ENCODE measurements around the gene SH3D19. TPM values are rescaled to one million over a fixed set of nuclear protein-coding genes. Genes with fewer than 3 reads are reported as not detected.
"Not testable (repeated sequence)": the region's sequence is repeated elsewhere in the genome, so short reads cannot be mapped to it uniquely, and the experiment has no call there.

Gene SH3D19
- polyA plus RNA-seq, 1 donor from 2014 or later: 0.10 TPM

DNA sequence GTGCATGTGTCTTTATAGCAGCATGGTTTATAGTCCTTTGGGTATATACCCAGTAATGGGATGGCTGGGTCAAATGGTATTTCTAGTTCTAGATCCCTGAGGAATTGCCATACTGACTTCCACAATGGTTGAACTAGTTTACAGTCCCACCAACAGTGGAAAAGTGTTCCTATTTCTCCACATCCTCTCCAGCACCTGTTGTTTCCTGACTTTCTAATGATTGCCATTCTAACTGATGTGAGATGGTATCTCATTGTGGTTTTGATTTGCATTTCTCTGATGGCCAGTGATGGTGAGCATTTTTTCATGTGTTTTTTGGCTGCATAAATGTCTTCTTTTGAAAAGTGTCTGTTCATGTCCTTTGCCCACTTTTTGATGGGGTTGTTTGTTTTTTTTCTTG lies 56.5 kb downstream of the SH3D19 start:
- not testable (repeated sequence) for H3K27me3 Mint-ChIP-seq, H3K9me3 Mint-ChIP-seq, H3K4me3 Mint-ChIP-seq, H3K27ac Mint-ChIP-seq, H3K4me1 Mint-ChIP-seq, H3K36me3 Mint-ChIP-seq

DNA sequence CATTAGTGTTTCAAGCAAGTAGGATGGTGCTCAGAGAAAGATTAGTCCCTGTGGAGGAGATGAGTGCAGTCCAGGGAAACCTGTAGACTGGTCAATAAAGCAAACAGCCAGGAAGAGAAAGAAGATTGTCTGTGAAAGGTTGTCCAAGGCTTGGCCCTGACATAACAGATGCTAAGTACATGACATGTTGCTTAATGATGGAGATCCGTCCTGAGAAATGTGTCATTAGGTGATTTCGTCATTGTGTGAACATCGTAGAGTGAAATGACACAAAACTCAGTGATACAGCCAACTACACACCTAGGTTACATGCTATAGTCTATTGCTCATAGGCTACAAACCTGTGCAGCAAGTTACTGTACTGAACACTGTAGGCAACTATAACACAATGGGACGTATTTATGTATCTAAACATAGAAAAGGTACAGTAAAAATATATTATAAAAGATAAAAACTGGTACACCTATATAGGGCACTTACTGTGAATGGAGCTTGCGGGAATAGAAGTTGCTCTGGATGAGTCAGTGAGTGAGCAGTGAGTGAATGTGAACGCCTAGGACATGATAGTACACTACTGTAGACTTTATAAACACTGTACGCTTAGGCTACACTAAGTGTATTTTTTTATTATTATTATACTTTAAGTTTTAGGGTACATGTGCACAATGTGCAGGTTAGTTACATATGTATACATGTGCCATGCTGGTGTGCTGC lies 57.4 kb downstream of the SH3D19 start:
- peaks cover 0 to 2% (median 0%) of the 10 kb centered on the region in 3 donors for H3K9me3 Mint-ChIP-seq
- H3K4me1 Mint-ChIP-seq: no peaks in the 10 kb centered on the region
- H3K27me3 Mint-ChIP-seq: peaks cover 3% of the 10 kb centered on the region
- no peak overlapping the region for H3K27ac Mint-ChIP-seq
- no peak overlapping the region for H3K4me3 Mint-ChIP-seq
- H3K36me3 Mint-ChIP-seq: no peaks in the 10 kb centered on the region

DNA sequence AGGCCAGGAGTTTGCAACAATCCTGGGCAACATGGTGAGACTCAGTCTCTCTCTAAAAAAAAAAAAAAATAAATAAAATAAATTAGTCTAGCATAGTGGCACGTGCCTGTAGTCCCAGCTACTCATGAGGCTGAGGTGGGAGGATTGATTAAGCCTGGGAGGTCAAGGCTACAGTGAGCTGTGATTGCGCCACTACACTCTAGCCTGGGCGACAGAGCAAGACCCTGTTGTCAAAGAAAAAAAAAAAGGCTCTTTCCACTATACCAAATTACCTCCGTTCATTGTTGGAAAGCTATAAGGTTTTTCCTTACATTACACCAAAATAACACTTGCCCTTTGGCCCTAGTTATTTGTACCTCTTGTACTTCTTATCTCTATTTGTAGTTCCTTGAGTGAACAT lies 58.3 kb downstream of the SH3D19 start:
- Mint-ChIP-seq H3K4me1 (no peaks in the 10 kb centered on the region), H3K27ac (no peak overlapping the region)

DNA sequence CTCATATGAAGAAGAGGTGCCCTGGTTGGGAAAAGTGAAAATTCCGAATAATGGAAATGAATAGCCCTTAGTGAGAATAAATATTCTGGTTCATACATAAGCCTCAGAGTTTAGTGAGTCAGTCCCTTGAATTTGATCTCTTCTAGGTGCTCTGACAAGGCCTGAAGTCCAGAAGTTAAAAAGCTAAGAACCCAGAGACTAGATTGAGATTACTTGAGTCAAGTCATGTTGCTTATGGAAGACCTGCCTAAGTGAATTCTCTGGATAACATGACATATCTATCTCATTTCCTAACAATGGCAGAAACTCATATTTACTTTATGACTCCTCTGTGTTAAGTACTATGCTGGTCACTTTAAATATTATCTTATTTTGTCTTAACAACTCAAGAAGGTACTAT lies 58.9 kb downstream of the SH3D19 start:
- Mint-ChIP-seq H3K36me3 (no peaks in the 10 kb centered on the region), H3K27me3 (peaks cover 5% of the 10 kb centered on the region), H3K4me3 (no peak overlapping the region), H3K27ac (no peak overlapping the region), H3K9me3 (peaks cover 0 to 2% (median 0%) of the 10 kb centered on the region in 3 donors), H3K4me1 (no peaks in the 10 kb centered on the region)

More for the DNA sequence above, 58.3 kb downstream of the SH3D19 start:
- Mint-ChIP-seq H3K4me3 (no peak overlapping the region), H3K36me3 (no peaks in the 10 kb centered on the region), H3K9me3 (peaks cover 0 to 2% (median 0%) of the 10 kb centered on the region in 3 donors), H3K27me3 (peaks cover 3% of the 10 kb centered on the region)

DNA sequence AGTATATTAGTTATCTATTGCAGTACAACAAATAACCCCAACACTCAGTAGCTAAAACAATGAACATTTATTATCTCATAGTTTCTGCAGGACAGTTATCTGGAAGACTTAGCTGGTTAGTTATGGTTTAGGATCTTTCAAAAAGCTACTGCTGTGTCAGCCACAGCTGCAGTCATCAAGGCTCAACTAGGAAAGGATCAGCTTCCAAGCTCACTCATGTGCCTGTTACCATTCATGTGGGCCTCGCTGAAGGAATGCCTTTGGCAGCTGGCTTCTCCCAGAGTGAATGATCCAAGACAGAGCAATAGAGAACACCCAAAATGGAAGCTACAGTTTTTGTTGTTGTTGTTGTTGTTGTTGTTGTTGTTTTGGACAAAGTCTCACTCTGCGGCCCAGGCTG lies 62.0 kb downstream of the SH3D19 start:
- Mint-ChIP-seq H3K36me3 (no peaks in the 10 kb centered on the region), H3K27ac (no peak overlapping the region)

DNA sequence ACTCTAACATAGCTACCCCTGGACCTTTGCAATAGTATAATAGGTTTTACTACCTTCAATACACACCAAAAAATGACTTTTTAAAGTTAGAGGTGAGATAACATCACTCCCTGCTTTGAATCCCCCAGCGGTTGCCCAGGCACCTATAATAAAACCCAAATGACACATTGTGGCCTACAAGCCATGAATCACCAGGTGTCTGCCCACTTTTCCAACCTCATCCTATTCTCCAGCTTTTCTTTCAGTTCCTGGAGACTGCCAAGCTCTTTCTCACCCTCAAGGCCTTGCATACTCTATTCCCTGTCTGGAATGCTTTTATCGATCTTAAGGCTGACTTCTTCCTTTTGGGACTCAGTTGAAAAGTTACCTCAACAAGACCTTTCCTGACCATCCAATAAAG lies 64.9 kb downstream of the SH3D19 start:
- H3K36me3 Mint-ChIP-seq: no peaks in the 10 kb centered on the region
- no peak overlapping the region for H3K4me3 Mint-ChIP-seq

More for the DNA sequence above, 62.0 kb downstream of the SH3D19 start:
- peaks cover 5% of the 10 kb centered on the region for H3K27me3 Mint-ChIP-seq
- H3K9me3 Mint-ChIP-seq: no peaks in the 10 kb centered on the region
- no peaks in the 10 kb centered on the region for H3K4me1 Mint-ChIP-seq
- no peak overlapping the region for H3K4me3 Mint-ChIP-seq

DNA sequence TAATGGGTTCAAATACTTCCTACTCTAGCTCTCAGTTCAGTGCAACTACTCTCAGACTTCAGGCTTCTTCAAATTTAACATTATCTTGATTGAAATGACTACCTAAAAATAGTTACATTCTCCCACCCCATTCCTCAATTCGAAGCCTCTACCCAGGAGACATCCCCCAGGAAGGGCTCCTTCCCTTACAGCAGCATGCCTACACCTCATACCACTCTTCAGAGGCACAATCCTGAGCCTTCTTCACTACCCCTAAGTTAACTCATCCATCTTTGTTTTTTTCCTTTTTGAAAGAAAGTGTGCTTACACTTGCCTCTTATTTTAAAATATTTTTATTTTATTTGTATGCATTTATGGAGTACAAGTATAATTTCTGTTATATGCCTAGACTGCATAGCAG lies 65.7 kb downstream of the SH3D19 start:
- no peaks in the 10 kb centered on the region for H3K4me1 Mint-ChIP-seq

More for the DNA sequence above, 64.9 kb downstream of the SH3D19 start:
- H3K27me3 Mint-ChIP-seq: peaks cover 5% of the 10 kb centered on the region
- H3K9me3 Mint-ChIP-seq: peaks cover 0 to 2% (median 1%) of the 10 kb centered on the region in 3 donors
- no peaks in the 10 kb centered on the region for H3K4me1 Mint-ChIP-seq
- no peak overlapping the region for H3K27ac Mint-ChIP-seq

DNA sequence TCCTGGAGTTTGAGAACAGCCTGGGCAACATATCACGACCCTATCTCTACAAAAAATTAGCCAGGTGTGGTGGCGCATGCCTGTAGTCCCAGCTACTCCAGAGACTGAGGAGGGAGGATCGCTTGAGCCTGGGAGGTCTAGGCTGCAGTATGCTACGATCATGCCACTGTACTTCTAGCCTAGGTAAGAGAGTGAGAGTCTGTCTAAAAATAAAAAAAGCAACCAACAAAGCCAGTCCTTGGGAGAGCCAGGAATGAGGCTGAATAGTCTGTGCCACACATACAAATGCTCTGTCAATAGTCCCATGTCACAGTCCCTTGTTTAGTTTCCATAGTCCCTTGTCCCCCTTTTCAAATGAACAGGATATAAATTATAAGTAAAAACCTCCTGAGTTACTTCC lies 67.7 kb downstream of the SH3D19 start:
- Mint-ChIP-seq H3K27ac (no peak overlapping the region), H3K9me3 (peaks cover 0 to 2% (median 1%) of the 10 kb centered on the region in 3 donors), H3K36me3 (no peaks in the 10 kb centered on the region), H3K4me1 (no peaks in the 10 kb centered on the region), H3K4me3 (no peak overlapping the region), H3K27me3 (peaks cover 2% of the 10 kb centered on the region)

More for the DNA sequence above, 65.7 kb downstream of the SH3D19 start:
- Mint-ChIP-seq H3K36me3 (no peaks in the 10 kb centered on the region), H3K27me3 (peaks cover 5% of the 10 kb centered on the region), H3K27ac (no peak overlapping the region), H3K4me3 (no peak overlapping the region), H3K9me3 (peaks cover 0 to 2% (median 1%) of the 10 kb centered on the region in 3 donors)

DNA sequence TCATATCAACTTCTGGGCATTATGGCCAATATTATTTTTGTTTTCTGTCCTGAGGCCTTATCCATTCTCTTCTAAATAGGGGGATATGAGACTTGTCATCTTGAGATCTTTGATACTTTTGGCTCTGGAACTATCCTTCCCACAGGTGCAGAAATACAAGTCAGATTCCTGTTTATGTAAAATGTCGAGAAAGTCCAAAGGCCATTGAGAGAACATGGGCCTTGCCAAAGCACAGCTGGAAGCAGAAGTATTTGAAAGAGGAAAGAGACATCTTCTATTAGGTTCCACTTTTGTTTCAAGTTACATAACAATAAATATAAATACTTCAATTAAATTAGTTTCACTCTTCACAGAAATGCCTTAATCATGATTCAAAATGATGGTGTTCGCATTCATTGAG lies 69.3 kb downstream of the SH3D19 start:
- Mint-ChIP-seq H3K4me1 (no peaks in the 10 kb centered on the region), H3K36me3 (no peaks in the 10 kb centered on the region), H3K27ac (no peak overlapping the region), H3K4me3 (no peak overlapping the region), H3K9me3 (peaks cover 0 to 2% (median 1%) of the 10 kb centered on the region in 3 donors), H3K27me3 (no peaks in the 10 kb centered on the region)

DNA sequence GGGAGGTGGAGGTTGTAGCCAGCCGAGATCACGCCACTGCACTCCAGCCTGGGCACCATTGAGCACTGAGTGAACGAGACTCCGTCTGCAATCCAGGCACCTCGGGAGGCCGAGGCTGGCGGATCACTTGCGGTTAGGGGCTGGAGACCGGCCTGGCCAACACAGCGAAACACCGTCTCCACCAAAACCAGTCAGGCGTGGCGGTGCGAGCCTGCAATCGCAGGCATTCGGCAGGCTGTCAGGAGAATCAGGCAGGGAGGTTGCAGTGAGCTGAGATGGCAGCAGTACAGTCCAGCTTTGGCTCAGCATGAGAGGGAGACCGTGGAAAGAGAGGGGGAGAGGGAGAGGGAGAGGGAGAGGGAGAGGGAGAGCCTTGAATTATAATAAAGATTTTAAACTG lies 69.7 kb downstream of the SH3D19 start:
- not testable (repeated sequence) for H3K27me3 Mint-ChIP-seq, H3K4me1 Mint-ChIP-seq, H3K4me3 Mint-ChIP-seq, H3K27ac Mint-ChIP-seq, H3K9me3 Mint-ChIP-seq, H3K36me3 Mint-ChIP-seq

DNA sequence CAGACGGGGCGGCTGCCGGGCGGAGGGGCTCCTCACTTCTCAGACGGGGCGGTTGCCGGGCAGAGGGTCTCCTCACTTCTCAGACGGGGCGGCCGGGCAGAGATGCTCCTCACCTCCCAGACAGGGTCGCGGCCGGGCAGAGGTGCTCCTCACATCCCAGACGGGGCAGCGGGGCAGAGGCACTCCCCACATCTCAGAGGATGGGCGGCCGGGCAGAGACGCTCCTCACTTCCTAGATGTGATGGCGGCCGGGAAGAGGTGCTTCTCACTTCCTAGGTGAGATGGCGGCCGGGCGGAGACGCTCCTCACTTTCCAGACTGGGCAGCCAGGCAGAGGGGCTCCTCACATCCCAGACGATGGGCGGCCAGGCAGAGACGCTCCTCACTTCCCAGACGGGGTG lies 70.2 kb downstream of the SH3D19 start:
- not testable (repeated sequence) for H3K27ac Mint-ChIP-seq, H3K4me3 Mint-ChIP-seq, H3K36me3 Mint-ChIP-seq, H3K27me3 Mint-ChIP-seq, H3K9me3 Mint-ChIP-seq, H3K4me1 Mint-ChIP-seq

DNA sequence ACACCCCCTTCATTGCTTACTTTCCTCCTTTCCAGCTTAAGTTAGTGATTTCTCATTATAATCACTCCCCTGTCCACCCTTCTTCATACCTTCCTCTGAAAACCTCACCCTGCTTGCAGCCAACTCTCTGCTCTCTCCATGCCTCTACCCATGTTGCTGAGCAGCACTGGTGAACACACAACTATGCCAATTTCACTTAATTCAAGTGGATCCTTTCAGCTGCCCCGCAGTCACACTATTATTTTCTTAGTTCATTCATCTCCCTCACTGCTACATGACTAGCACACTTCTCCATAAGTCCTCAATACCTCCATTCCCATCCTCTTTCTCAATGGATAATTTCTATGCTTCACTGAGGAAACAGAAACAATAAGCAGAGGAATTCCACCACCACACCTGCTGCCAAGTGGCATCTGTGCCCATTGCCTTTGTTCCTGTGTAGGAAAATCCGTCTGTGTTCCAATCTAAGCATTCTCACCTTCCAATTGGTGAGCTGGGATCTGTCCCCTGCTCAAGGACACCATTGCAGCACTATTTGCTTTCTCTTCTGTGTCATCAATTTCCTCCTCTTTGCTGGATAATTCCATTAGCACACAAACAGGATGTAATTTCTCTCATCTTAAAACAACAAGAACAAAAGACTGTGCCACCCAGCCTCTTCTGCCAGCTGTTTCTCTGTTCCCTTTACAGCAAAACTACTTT lies 73.7 kb downstream of the SH3D19 start:
- Mint-ChIP-seq H3K27me3 (peaks cover 1% of the 10 kb centered on the region), H3K4me1 (no peaks in the 10 kb centered on the region), H3K27ac (no peak overlapping the region), H3K9me3 (peaks cover 0 to 2% (median 1%) of the 10 kb centered on the region in 3 donors), H3K36me3 (no peaks in the 10 kb centered on the region), H3K4me3 (no peak overlapping the region)

DNA sequence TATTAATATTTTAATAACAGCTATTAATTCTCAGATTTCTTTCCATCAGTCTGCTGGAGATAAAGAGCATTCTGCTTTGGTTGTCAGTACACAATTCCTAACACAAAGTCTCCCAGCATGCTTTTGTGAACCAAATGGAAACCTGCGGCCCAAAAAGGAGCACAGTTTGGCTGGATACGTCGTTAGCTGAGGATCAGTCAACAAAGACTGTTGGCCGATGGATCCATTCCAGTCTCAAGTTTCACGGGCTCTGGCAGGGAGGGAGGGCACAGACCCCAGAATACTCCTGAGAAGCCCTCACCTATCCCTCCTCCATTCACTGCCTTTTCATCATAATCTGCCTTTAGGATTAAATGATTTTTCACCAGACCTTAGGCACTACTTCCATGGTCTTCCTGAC lies 74.7 kb downstream of the SH3D19 start:
- Mint-ChIP-seq H3K36me3 (no peaks in the 10 kb centered on the region), H3K9me3 (no peaks in the 10 kb centered on the region), H3K4me3 (no peak overlapping the region), H3K4me1 (no peaks in the 10 kb centered on the region), H3K27me3 (peaks cover 1% of the 10 kb centered on the region), H3K27ac (no peak overlapping the region)

DNA sequence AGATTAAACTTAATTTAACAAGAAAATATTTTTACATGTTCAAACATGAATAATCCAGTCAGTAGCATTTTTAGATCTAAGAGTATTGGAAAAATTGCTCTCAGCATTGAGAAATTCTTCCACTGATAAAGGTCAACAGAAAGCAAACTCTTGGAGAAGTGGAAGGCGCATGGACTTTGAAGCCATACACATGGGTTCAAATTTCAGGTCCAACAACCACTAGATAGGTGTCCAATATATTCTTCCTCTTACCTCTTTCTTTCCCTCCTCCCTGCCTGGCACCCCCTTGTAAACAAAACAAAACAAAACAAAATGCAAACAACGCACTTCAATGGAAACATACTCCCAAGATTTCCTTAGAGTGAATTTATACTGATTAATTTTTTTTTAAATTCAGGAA lies 76.9 kb downstream of the SH3D19 start:
- Mint-ChIP-seq H3K36me3 (no peaks in the 10 kb centered on the region), H3K4me1 (no peaks in the 10 kb centered on the region), H3K27ac (no peak overlapping the region), H3K27me3 (peaks cover 1% of the 10 kb centered on the region), H3K9me3 (no peaks in the 10 kb centered on the region), H3K4me3 (no peak overlapping the region)

DNA sequence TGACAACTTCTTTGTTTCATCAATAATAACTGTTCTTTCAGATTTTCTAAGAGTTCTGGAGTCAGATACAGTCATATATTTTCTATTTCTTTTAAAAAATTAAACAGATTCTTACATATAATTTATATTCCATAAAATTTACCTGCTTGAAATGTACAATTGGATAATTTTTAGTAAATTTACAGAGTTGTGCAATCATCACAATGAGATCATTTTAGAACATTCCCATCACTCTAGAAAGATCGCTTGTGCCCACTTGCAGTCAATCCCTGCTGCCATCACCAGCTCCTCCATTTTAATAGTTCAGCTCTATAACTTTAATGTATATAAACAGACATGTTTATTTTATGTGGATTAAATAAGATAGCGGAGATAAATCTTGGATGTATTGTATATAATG lies 78.0 kb downstream of the SH3D19 start:
- H3K27me3 Mint-ChIP-seq: peaks cover 1% of the 10 kb centered on the region
- no peaks in the 10 kb centered on the region for H3K9me3 Mint-ChIP-seq
- no peak overlapping the region for H3K4me3 Mint-ChIP-seq
- H3K4me1 Mint-ChIP-seq: no peaks in the 10 kb centered on the region
- no peaks in the 10 kb centered on the region for H3K36me3 Mint-ChIP-seq
- no peak overlapping the region for H3K27ac Mint-ChIP-seq

DNA sequence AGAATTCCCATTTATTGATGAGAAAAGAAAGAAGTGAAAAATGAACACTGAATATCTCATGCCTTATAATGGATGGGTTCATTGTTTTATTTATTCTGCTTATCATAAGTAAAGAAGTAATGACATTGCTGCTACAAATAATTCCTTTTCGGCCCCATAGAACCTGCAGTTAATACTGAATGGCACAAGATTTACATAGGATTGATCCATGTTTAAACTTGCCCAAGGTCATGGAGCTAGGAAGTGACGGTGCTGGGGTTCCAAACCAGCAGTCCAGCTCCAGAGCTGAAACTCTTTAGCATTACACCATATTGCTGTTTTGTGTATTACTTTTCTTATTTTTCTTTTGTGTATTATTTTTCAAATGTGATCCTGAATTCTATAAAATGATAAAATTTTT lies 78.7 kb downstream of the SH3D19 start:
- Mint-ChIP-seq H3K9me3 (no peaks in the 10 kb centered on the region), H3K4me3 (peak overlapping the region in 1 of 4 donors; percentile 28), H3K27me3 (peaks cover 1% of the 10 kb centered on the region), H3K4me1 (no peaks in the 10 kb centered on the region), H3K27ac (no peak overlapping the region), H3K36me3 (no peaks in the 10 kb centered on the region)

Measured in IgD-negative memory B cell (primary cell).